ENCODE results near the gene CXCL5. TPM values are rescaled to one million over a fixed set of nuclear protein-coding genes. Genes with fewer than 3 reads are reported as not detected.

CXCL5 gene
- total RNA-seq, 2 donors from 2014 or later = 0.09 to 0.18 TPM

DNA sequence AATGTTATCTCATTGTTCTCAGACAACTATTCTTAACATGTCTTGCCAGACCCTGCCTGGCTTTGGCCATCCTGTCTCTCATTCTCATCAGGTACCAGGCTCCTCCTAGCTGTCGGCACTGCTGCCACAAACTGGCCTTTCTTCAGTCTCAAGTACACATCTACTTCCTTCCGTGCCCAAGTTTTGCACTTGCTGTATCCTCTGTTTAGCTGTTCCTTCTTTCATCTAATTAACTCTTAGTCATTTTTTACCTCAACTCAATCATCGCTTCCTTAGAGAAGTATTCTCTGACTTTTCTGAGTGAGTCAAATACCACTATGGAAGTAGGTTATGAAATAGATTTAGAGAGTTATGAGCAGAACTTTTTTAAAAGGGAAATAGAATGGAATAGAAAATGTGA is 20.3 kb upstream of the CXCL5 start:
- DNase-seq = no peak
- ATAC-seq = no peak
- intact Hi-C loops (cut with DNase I) = no loop called here

- intact Hi-C loops (cut with DNase I) = no loop called here
- DNase-seq (no peak), ATAC-seq (no peak)
These were observed 19.6 kb upstream of the CXCL5 start for GRCh38 chr4:74018116-74018515.

DNA sequence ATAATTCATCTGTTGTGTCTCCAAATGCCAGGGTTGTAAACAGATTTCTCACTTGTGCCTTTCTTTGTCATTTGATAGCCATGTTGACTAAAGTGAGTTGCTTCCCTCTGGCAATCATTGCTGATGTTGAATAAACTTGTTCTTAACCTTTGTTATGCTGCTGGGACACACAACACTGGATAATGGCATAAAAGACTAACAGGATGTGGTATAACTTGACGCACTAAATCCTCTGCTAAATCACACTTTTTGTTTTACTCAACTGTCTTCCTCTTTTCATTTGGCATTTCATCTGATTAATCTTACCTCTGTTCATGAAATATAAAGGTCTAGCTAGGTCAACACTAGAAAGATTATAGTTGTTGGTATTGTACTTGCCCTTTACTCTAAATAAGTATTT is 17.6 kb upstream of the CXCL5 start:
- no peak for ATAC-seq
- intact Hi-C loops (cut with DNase I) = no loop called here

DNA sequence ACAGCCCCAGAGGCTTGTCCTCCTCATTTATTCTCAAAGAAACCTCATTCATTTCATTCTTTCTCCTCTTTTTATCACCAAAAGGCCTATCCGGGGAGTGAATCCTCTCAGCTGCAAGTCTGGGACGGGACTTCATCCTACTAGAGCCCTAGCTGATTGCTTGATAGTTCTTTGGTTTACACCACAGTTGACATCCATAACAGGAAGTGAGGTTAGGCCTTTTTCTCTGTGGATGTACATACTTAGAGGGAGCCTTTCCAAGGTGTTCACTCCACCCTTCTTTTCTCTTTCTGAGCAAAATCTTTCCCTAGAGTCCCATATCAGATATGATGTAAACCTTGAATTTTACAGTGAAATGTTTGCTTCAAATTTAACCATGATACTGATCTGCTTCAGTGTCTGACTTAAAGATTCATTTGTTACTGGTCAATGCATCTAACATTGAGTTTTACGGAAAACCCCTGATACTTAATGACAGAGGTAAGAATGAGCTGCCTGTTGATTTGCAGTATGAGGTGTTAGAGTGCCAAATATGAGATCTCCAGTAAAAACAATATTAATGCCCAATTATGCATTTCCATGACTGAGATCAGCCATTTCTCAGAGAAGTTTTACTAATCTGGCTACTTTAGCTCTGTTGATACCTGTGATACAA is 16.8 kb upstream of the CXCL5 start:
- no peak for ATAC-seq
- intact Hi-C loops (cut with DNase I) = no loop called here
- DNase-seq = no peak

More for the DNA sequence above, 17.6 kb upstream of the CXCL5 start:
- no peak for DNase-seq

DNA sequence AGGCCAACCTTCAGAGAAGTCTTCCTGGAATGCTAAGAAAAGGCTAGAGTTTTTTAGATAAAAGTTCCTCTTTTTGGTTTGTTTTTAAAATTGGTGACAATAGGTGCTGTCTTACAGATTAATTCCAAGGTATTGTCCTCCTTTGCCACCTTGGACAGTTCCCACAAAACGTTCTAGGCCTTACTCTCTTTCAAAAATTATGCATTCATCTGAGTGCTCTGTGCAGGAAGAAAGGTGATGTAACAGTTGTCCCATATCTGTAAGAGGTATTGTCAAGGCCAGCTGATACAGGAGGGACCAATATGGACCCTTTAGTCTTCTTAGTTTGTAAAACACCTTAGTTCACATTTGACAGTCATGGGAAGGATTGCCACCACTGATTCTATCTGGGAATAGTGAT is 15.9 kb upstream of the CXCL5 start:
- intact Hi-C loops (cut with DNase I) = no loop called here
- DNase-seq = no peak
- ATAC-seq = no peak

DNA sequence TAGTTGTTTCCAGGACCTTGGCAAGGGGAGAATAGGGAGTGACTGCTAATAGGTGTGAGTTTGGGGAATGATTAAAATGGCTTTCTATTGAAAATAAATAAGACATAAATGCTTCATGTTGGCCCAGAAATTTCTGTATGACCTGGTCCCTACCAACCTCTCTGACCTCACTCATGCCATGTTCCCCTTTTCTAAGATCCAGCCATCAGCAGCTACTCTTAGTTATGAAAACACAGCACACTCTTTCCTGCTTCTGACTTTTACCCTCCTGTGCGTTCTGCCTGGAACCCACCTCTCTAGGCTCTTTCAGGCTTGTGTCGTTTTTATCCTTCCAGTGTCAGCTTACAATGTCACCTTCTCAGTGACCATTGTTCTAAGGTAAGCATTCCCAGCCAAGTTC is 14.8 kb upstream of the CXCL5 start:
- ATAC-seq (no peak), DNase-seq (no peak)
- intact Hi-C loops (cut with DNase I) = no loop called here

DNA sequence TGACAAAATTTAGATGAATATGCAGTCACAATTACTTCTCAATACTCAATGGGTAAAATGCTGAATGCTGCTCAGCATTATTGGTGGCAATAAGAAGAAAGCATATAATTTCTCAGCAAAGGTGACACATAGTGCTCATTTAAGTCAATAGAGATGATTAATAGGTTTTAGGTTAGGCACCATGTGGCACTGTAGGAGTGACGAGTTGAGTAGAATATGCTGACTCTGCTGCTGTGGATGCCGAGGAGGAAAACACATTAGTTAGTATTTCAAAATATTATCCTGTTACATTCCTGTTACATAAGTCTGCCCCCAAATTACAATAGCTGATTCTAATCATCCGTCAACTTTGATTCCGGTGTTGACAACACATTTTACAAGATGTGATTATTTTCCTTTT is 13.7 kb upstream of the CXCL5 start:
- ATAC-seq (no peak), DNase-seq (no peak)
- intact Hi-C loops (cut with DNase I) = no loop called here

GRCh38 chr4:74009307-74009706 is 10.8 kb upstream of the CXCL5 start:
- DNase-seq = no peak
- no peak for ATAC-seq
- intact Hi-C loops (cut with DNase I) = no loop called here

GRCh38 chr4:74006009-74006476 is 7.6 kb upstream of the CXCL5 start:
- ATAC-seq (peak in 1 of 2 donors; percentile 27), DNase-seq (no peak)
- intact Hi-C loops (cut with DNase I) = no loop called here

- intact Hi-C loops (cut with DNase I) = no loop called here
- ATAC-seq (no peak), DNase-seq (no peak)
These were observed 7.1 kb upstream of the CXCL5 start for GRCh38 chr4:74005528-74005927.

GRCh38 chr4:74004668-74005067 is 6.2 kb upstream of the CXCL5 start:
- intact Hi-C loops (cut with DNase I) = no loop called here
- ATAC-seq (no peak), DNase-seq (no peak)

DNA sequence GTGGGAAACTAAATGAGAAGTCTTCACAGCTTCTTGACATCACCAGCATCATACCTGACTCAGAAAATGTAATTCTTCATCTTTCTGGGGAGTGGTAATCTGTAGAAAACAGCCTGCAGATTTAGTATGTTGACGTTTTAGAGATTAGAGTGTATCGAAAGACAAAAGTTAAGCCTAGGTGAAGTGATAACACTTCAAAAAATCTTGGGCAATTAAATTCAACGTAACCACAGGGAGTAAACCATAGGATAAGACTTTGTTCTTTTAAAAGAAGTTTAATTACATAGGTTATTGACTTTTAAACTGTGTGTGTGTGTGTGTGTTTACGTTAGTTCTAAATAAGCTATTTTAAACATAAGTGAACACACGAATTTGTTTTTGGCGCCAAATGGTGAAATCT is 1.8 kb upstream of the CXCL5 start:
- ATAC-seq = no peak
- intact Hi-C loops (cut with DNase I) = no loop called here
- DNase-seq = no peak

DNA sequence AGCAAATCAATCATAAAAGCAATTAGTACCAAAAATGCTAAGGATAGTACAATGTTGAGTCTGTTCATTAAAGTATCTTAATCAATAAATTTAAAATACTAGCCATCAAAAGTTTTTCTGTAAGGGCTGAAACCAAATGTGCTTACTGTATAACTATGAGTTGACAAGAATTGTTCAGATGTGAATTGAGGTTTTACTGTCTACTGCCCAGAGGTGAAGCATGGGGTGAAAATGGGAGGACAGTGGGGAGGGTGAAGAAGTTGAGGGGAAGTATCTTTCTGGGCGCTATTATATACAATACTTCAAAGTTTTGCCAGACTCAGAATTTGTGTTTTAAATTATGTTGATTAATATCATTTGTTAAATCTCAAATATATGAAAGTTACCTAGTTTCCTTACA is 6.4 kb downstream of the CXCL5 start:
- DNase-seq (no peak), ATAC-seq (no peak)
- intact Hi-C loops (cut with DNase I) = no loop called here

- DNase-seq (no peak), ATAC-seq (no peak)
- intact Hi-C loops (cut with DNase I) = no loop called here
These were observed 6.8 kb downstream of the CXCL5 start for GRCh38 chr4:73991742-73992000.

DNA sequence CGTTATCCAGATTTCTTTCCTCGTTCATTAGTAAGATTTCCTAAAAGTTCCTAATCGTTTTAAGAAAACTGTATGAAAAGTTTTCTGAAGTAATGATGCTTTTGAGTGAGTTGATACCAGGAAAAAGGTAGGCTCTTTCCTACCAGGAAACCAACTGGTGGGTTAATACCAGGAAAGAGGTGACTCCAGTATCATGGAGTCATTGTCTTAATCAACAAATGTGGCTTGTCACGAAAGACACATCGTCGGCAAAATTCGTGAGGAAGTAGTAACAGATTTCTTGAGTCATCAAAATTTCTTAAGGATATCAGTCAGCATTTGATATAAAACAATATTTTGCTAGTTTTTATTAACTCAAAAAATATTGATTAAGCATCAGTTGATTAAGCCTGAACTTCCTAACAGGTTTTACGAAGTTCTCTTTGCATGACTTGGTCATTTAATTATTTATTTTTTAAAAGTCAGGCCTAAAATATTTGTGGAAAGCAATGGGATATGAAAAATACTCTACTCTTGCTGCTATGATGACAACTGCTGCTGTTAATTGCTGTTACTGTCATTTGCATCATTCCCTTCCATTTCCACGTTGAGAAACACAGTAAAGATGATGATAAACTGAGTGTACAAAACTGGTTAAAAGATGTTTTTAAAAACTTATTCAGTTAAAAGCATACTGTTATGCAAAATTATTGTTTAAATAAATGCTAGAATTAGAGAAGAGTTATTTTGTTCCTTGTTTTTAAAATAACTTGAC is 7.3 kb downstream of the CXCL5 start:
- DNase-seq = no peak
- no peak for ATAC-seq
- intact Hi-C loops (cut with DNase I) = no loop called here

DNA sequence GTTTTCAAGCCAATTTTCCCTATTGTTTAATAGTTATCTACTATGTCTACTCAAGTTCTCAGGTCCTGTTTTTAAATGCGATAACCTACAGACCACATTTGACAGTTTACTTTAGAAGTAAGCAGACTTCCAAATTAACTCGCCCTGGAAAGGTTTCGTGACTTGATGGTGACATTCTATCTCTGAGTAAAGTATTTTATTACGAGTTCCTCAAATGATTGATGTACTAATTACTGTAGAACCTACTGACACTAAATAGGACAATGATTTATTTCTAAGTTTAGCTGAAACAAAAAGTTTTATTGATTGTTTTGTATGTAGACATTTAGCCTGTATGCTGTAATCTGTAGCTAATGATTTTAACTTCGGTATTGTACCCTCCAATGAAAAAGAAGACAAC is 8.5 kb downstream of the CXCL5 start:
- DNase-seq = no peak
- no peak for ATAC-seq
- intact Hi-C loops (cut with DNase I) = no loop called here

DNA sequence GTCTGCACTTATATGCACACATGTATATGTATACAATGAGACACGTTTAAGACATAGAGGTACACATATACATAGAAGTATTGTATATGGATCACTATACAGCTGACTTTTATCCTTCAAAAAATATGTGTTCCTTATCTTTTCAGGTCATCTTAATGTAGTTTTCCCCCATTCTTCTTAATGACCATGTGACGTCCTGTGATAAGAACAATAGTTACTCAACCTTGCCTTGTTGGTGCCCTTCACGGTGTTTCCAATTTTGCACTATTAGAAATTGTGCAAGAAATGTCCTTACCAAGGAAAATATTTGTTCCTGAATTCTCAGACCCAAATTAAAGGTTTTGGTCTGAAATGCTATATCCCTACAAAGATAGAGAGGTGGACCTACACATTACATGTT is 9.4 kb downstream of the CXCL5 start:
- intact Hi-C loops (cut with DNase I) = no loop called here
- no peak for DNase-seq
- ATAC-seq = no peak

- ATAC-seq (no peak), DNase-seq (no peak)
- intact Hi-C loops (cut with DNase I) = no loop called here
These were observed 10.4 kb downstream of the CXCL5 start, which contains the start of gene PPBP for GRCh38 chr4:73988061-73988460. TSS of gene PPBP (minus strand) at chr4:73988190. CDS start at chr4:73988103, 87 bp downstream.

- DNase-seq = no peak
- intact Hi-C loops (cut with DNase I) = no loop called here
These were observed 13.0 kb downstream of the CXCL5 start for GRCh38 chr4:73985528-73985852.

GRCh38 chr4:73984736-73985527 is 13.5 kb downstream of the CXCL5 start:
- ATAC-seq = no peak
- intact Hi-C loops (cut with DNase I) = no loop called here
- DNase-seq = no peak

More at GRCh38 chr4:73985528-73985852, 13.0 kb downstream of the CXCL5 start:
- ATAC-seq = no peak

All from left cardiac atrium (tissue), 4 donors.